Measurements from ENCODE around the gene RRP1B. TPM values are rescaled to one million over a fixed set of nuclear protein-coding genes. Genes with fewer than 3 reads are reported as not detected.

The RRP1B gene
- total and polyA plus RNA-seq, 2 experiments from 2014 or later, result 54.8 to 95.7 TPM

- TF ChIP-seq POLR2AphosphoS5 (IDR thresholded peaks at IDR 0.05; ENCODE audit: low read depth) (no peak), CREB1 (CRISPR knock-in tag; IDR thresholded peaks at IDR 0.05; ENCODE audit: low read depth) (no peak)
Measured at GRCh38 chr21:43721939-43722338, 62.6 kb downstream of the RRP1B start (continued).

GRCh38 chr21:43723648-43724047 lies 64.3 kb downstream of the RRP1B start:
- TF ChIP-seq ZNF114 (CRISPR knock-in tag; IDR thresholded peaks at IDR 0.05) (no peak), EZH2 (IDR thresholded peaks at IDR 0.05; ENCODE audit: low read depth, unreplicated experiment) (no peak), JUNB (IDR thresholded peaks at IDR 0.05; ENCODE audit: unreplicated experiment) (no peak), ZNF462 (CRISPR knock-in tag; IDR thresholded peaks at IDR 0.05) (no peak), NANOG (IDR thresholded peaks at IDR 0.05; ENCODE audit: borderline replicate concordance) (no peak), REST (IDR thresholded peaks at IDR 0.05; ENCODE audit: unreplicated experiment) (no peak)
- peaks cover 33% of the 10 kb centered on the region for H3K4me1 Mint-ChIP-seq
- H3K4me2 ChIP-seq, result no peak overlapping the region
- ATAC-seq (no peak), DNase-seq (ENCODE audit: low spot score) (no peak)
- H3K79me2 ChIP-seq (replicated peaks; ENCODE audit: insufficient read depth), result peaks cover 62% of the 10 kb centered on the region
- no peak overlapping the region for H3K4me3 Mint-ChIP-seq
- H4K20me1 ChIP-seq (replicated peaks; ENCODE audit: insufficient read depth), result peaks cover 19% of the 10 kb centered on the region
- 0 out of 2 replicates have a peak, but pooled peaks cover 9% of the 10 kb centered on the region for H3F3A ChIP-seq (replicated peaks; ENCODE audit: low read depth)
- H2AFZ ChIP-seq, result no peak overlapping the region
- H3K27me3 Mint-ChIP-seq (ENCODE audit: insufficient read depth, low read depth, poor library complexity), result peaks cover 15% of the 10 kb centered on the region
- peaks cover 3% of the 10 kb centered on the region; the same call in 1 of the 2 replicates for H3K27me3 ChIP-seq (ENCODE audit: insufficient read depth)
- no peak overlapping the region for H3K27ac ChIP-seq (ENCODE audit: low read depth)
- no peaks in the 10 kb centered on the region for H3K9me2 ChIP-seq (ENCODE audit: insufficient read depth)
- H3K4me1 ChIP-seq (ENCODE audit: insufficient read depth), result peaks cover 15% of the 10 kb centered on the region; the same call in 1 of the 2 replicates
- no peaks in the 10 kb centered on the region for H3K36me3 ChIP-seq (ENCODE audit: insufficient read depth)
- H3K27ac Mint-ChIP-seq, result no peak overlapping the region
- H3K4me3 ChIP-seq, result no peak overlapping the region
- H3K36me3 Mint-ChIP-seq (ENCODE audit: low read depth), result peaks cover 3% of the 10 kb centered on the region; the same call in 2 of the 3 replicates
- no peaks in the 10 kb centered on the region for H3K9me3 Mint-ChIP-seq

Data from GM23338 (cell line).